Thyroid gland (tissue), 4 donors: ENCODE results near the gene RADIL. TPM values are rescaled to one million over a fixed set of nuclear protein-coding genes. Genes with fewer than 3 reads are reported as not detected.

Experiments
- DNase-seq, 2 donors: peaks; one replicate each; pipeline ENCODE4 v3.0.0-alpha.2; 2019
- H3K27ac ChIP-seq, 3 donors: fragments of 200-600 bp; sonication (generic); 1 replicate in 2 of 3; 2 replicates in 1 of 3; pipeline ENCODE4 v1.5.1; 2016 to 2019; ENCODE audit warnings: mild to moderate bottlenecking in 1 of 3, moderate library complexity in 1 of 3
- H3K27me3 ChIP-seq: fragments of 200-600 bp; sonication (generic); one replicate; pipeline ENCODE4 v1.5.1; 2019
- H3K36me3 ChIP-seq, 2 donors: fragments of 200-600 bp; sonication (generic); one replicate each; pipeline ENCODE4 v1.5.1; 2016 to 2019
- H3K4me1 ChIP-seq, 2 donors: fragments of 200-600 bp; sonication (generic); one replicate each; pipeline ENCODE4 v1.5.1; 2017 to 2019
- H3K4me3 ChIP-seq, 3 donors: fragments of 200-600 bp; sonication (generic); replicated peaks in 1 of 3; 1 replicate in 2 of 3; 2 replicates in 1 of 3; pipeline ENCODE4 v1.5.1; 2016; ENCODE audit warnings: mild to moderate bottlenecking in 1 of 3
- H3K9me3 ChIP-seq: fragments of 200-600 bp; sonication (generic); one replicate; pipeline ENCODE4 v1.5.1; 2017
- POLR2A ChIP-seq, 2 donors: fragments of 450-650 bp; IDR thresholded peaks; one replicate each; pipeline ENCODE4 v1.6.1; 2017; ENCODE audit warnings: antibody characterized with exemption in 2 of 2, mild to moderate bottlenecking in 2 of 2, moderate library complexity in 1 of 2
- WGBS, 2 donors: methylation state at CpG; one replicate each; pipeline ENCODE4 v1.1.5; 2017; 5-methylcytosine and 5-hydroxymethylcytosine counted together
- intact Hi-C: fragments of 100-400 bp; cut with DNase I; formaldehyde crosslinking; loops from one replicate; pipeline ENCODE4 v1.15.1; 2023
- total RNA-seq, 4 donors: library from RNA; depleted of rRNA; stranded (reverse); fragments of >200 nt; gene quantifications; one replicate each; pipeline ENCODE4 v1.2.3, GENCODE V29; 2016
- TF ChIP-seq, protein P1 (sequence below), 6 experiments: fragments of 200-600 bp in 3 of 6; fragments of 450-650 bp in 3 of 6; sonication (generic) in 3 of 6; IDR thresholded peaks; one replicate each; pipeline ENCODE4 v1.5.1; 2016 to 2019; ENCODE audit warnings: antibody characterized with exemption in 6 of 6, mild to moderate bottlenecking in 2 of 6, inconsistent platforms in 1 of 6, moderate library complexity in 1 of 6

The RADIL gene
- total RNA-seq, 4 donors from 2014 or later = 4.9 to 11.1 (median 7.1) TPM

- Histone ChIP-seq H3K27ac (no peak overlapping the region), H3K36me3 (no peaks in the 10 kb centered on the region), H3K9me3 (no peaks in the 10 kb centered on the region), H3K4me1 (no peaks in the 10 kb centered on the region), H3K4me3 (no peak overlapping the region), H3K27me3 (no peaks in the 10 kb centered on the region)
- DNase-seq = no peak
- TF ChIP-seq POLR2A (IDR thresholded peaks at IDR 0.05) = no peak
- TF ChIP-seq, protein P1, sequence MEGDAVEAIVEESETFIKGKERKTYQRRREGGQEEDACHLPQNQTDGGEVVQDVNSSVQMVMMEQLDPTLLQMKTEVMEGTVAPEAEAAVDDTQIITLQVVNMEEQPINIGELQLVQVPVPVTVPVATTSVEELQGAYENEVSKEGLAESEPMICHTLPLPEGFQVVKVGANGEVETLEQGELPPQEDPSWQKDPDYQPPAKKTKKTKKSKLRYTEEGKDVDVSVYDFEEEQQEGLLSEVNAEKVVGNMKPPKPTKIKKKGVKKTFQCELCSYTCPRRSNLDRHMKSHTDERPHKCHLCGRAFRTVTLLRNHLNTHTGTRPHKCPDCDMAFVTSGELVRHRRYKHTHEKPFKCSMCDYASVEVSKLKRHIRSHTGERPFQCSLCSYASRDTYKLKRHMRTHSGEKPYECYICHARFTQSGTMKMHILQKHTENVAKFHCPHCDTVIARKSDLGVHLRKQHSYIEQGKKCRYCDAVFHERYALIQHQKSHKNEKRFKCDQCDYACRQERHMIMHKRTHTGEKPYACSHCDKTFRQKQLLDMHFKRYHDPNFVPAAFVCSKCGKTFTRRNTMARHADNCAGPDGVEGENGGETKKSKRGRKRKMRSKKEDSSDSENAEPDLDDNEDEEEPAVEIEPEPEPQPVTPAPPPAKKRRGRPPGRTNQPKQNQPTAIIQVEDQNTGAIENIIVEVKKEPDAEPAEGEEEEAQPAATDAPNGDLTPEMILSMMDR (IDR thresholded peaks at IDR 0.05) = no peak
- intact Hi-C loops = loop anchor here (10.0 kb wide), 1 partner anchor 276 kb away; no protein-coding TSS in a partner anchor
- 75 to 90% methylated on average over 37 of the region's 37 CpGs for WGBS, 2 donors
Observed at GRCh38 chr7:4808565-4808964, 75.0 kb downstream of the RADIL start.

DNA sequence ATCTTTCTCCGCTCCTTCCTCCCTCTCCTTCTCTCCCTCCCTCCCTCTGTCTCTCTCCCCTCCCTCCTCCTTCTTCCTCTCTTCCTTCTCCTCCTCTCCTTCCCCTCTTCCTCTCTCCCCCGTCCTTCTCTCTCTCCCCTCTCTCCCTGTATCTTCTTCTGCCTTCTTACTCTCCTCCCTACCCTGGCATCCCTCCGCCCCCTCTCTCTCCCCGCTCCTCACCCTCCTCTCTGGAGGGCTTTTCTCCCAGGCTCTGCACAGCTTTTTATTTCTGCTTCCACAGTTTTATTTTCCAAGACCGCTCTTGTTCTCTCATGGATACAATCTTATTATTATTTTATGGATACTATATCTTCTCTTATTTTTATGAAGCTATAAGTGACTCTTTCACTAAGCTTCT is 75.5 kb downstream of the RADIL start:
- H3K4me3 ChIP-seq = no peak overlapping the region
- H3K36me3 ChIP-seq = no peaks in the 10 kb centered on the region
- intact Hi-C loops = loop anchor here (10.0 kb wide), 1 partner anchor 277 kb away; no protein-coding TSS in a partner anchor
- no peak for DNase-seq
- H3K27me3 ChIP-seq = no peaks in the 10 kb centered on the region
- no peak overlapping the region for H3K27ac ChIP-seq
- no peak for TF ChIP-seq POLR2A (IDR thresholded peaks at IDR 0.05)
- TF ChIP-seq, protein P1 (IDR thresholded peaks at IDR 0.05) = no peak
- WGBS, 2 donors = 53 to 62% methylated on average over 5 of the region's 5 CpGs
- no peaks in the 10 kb centered on the region for H3K4me1 ChIP-seq
- H3K9me3 ChIP-seq = no peaks in the 10 kb centered on the region

- Histone ChIP-seq H3K27me3 (no peaks in the 10 kb centered on the region), H3K4me1 (no peaks in the 10 kb centered on the region), H3K36me3 (no peaks in the 10 kb centered on the region), H3K4me3 (no peak overlapping the region), H3K27ac (no peak overlapping the region), H3K9me3 (no peaks in the 10 kb centered on the region)
- TF ChIP-seq, protein P1 (IDR thresholded peaks at IDR 0.05) = no peak
- TF ChIP-seq POLR2A (IDR thresholded peaks at IDR 0.05) = no peak
- WGBS, 2 donors = 7 to 21% methylated on average over 4 of the region's 5 CpGs
- intact Hi-C loops = loop anchor here (10.0 kb wide), 1 partner anchor 277 kb away; no protein-coding TSS in a partner anchor
- no peak for DNase-seq
Observed at GRCh38 chr7:4807598-4808016, 75.9 kb downstream of the RADIL start.

GRCh38 chr7:4806983-4807597 is 76.4 kb downstream of the RADIL start:
- WGBS, 2 donors = 72 to 73% methylated on average over 17 of the region's 17 CpGs
- Histone ChIP-seq H3K9me3 (no peaks in the 10 kb centered on the region), H3K27ac (no peak overlapping the region), H3K4me3 (no peak overlapping the region), H3K36me3 (no peaks in the 10 kb centered on the region), H3K4me1 (no peaks in the 10 kb centered on the region), H3K27me3 (no peaks in the 10 kb centered on the region)
- TF ChIP-seq, protein P1 (IDR thresholded peaks at IDR 0.05) = no peak
- TF ChIP-seq POLR2A (IDR thresholded peaks at IDR 0.05) = no peak
- no peak for DNase-seq
- intact Hi-C loops = loop anchor here (10.0 kb wide), 1 partner anchor 278 kb away; no protein-coding TSS in a partner anchor

DNA sequence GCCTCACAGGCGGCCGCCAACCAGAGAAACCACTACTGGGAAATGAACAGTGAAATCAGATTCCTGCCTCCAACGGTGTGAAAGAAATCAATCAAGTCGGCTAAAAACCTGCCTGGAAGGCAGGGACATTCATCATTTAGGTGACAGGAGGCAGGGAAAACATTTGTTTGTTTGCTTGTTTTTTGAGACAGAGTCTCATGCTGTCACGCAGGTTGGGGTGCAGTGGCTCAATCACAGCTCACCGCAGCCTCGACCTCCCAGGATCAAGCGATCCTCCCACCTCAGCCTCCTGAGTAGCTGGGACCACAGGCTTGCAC is 77.6 kb downstream of the RADIL start:
- Histone ChIP-seq H3K4me3 (no peak overlapping the region), H3K9me3 (no peaks in the 10 kb centered on the region), H3K27me3 (no peaks in the 10 kb centered on the region), H3K27ac (no peak overlapping the region), H3K36me3 (no peaks in the 10 kb centered on the region), H3K4me1 (no peaks in the 10 kb centered on the region)
- no peak for DNase-seq
- TF ChIP-seq, protein P1 (IDR thresholded peaks at IDR 0.05) = no peak
- no peak for TF ChIP-seq POLR2A (IDR thresholded peaks at IDR 0.05)
- intact Hi-C loops = loop anchor here (10.0 kb wide), 1 partner anchor 279 kb away; no protein-coding TSS in a partner anchor
- 91 to 95% methylated on average over 8 of the region's 8 CpGs for WGBS, 2 donors
